Fibroblast of skin of right quadriceps (primary cell): Measurements from ENCODE around the gene CDC37.
"Not testable (repeated sequence)": the region's sequence is repeated elsewhere in the genome, so short reads cannot be mapped to it uniquely, and the experiment has no call there.

Experiments used
- DNase-seq: peaks from one replicate; pipeline ENCODE4 v3.0.0-alpha.2; 2013

The CDC37 gene

DNA sequence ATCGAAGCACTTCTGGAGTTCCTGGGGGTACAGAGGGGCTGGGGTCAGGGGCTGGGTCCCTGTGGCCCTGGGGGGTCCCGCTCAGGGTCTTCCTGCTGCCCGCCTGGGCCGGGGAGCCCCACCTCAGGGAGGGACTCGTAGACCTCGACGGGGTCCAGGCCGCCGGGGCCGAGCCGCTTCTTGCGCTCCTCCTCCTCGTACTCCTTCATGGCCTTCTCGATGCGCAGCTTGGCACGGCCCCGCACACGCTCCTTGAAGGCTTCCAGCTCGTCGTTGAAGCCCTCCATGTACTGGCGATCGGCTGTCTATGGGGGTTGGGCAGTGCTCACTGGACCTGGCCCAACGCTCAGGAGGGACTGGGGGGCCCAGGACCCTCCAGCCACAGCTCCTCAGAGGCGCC is 10.2 kb downstream of the CDC37 start:
- DNase-seq = no peak

DNA sequence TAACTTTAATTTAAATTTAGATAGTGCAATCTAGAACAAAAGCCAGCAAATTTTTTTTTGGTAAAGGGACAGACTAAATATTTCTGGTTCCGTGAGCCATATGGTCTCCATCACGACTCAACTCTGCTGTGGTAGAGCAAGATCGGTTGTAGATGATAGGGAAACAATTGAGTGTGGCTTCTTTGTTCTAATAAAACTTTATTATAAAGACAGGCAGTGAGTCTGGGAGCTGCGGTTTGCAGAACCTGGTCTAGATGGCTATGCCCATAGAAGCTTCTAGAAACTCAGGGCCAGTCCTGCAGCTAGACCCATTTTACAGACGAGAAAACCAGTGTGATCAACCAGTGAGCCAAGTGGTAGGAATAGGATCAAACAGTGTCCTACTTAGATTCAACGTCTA is 11.2 kb downstream of the CDC37 start:
- DNase-seq = no peak

GRCh38 chr19:10390652-10391286 is 12.6 kb downstream of the CDC37 start:
- DNase-seq = peak; percentile 54

DNA sequence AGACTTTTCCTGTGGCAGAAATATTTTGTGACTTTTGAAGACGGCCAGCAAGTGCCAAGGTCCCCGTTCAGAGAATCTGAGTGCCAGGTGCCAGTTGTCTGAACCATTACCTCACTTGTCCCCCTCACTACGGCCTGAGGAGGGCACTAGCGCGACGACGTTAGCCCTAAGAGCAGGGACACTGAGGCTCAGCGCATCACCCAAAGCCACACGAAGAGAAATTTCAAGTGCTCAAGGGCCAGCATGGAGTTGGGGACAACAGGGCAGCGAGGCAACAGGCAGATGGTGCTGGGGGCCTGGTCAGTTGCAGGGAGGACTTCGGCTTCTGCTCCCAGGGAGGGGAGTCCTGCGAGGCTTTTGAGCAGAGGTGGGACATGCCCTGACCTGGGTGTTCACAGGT is 13.5 kb downstream of the CDC37 start:
- no peak for DNase-seq

DNA sequence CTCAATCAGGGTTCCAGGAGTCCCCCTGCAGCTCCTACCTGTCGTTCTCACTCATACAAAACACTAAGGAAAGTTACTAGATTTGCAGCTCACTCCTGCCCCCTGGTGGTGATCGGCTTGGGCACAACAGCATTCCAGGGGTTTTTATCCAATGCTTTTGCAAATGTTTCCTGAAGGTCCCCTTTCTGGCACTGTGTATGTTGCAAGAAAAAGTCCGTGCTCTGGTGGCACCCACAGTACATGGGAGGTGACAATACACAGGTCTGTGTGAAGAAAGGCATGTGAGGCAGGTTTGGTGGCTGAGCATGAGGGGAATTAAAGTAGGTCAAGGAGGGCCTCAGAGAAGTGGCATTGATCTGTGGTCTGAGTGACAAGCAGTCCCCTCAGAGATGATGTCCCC is 14.4 kb downstream of the CDC37 start:
- DNase-seq = peak; percentile 70

- no peak for DNase-seq
Observed at GRCh38 chr19:10384580-10384979, 18.8 kb downstream of the CDC37 start.

- not testable (repeated sequence) for DNase-seq
Observed at GRCh38 chr19:10383223-10383499, 20.2 kb downstream of the CDC37 start.

DNA sequence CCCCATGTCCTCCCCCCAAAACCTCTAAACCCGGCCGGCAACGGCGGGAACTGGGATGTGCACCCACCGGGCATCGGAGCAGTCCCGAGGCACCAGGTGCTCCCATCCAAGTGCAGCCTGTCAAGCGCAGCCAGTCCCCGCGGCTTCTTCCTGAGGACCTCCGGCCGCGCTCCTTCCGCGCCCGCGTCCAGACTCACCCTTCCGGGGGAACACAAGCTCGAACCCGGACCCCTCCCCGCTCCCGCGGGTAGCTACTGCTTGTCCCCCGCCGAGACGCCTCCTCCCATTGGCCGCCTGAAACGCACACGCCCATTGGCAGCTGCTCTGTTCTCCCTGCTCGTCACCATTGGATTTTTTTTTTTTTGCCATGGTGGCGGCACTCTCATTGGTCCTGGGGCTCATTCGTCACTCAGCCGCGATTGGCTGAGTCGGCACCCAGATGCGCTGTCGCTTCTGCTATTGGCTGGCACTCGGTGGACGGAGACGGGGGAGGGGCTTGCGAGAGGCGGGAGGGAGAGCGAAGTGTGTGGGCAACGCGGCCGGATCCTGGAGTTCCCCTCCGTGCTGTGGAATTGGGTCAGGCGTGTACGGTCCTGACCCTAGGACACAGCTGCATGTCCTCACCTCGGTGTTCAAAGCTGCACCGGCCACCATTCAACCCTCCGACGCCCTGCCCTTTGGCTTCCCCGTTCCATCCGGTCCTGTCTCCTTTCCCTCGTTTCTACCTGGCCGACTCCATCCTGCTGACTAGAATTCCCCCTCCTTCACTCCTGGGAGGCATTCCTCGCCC is 22.8 kb downstream of the CDC37 start, which contains the start of gene TYK2:
TYK2 (minus strand) TSS at position 260 of the 790 bp plus-strand sequence. CDS start 2,166 bp downstream, outside the sequence.
- DNase-seq = peak; percentile 99

DNA sequence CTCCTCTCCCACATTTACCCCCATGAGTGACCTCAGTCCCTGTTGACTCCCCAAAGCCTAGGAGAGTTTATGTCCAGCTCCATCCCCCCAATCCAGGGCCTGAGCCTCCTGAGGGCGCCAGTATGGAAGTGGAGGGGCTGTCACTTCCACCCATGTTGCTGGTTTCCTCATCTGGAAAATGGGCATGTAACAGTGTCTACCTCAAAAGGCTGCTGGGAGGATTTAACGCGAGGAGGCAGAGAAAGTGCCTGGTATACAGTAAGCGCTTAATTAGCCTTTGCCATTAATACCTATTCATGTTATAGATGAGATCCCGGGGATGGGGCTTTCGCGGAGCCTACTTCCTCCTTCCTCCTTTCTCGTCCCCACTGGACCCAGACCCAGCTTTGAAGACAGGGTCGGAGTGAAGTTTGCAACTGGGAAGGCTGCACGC is 23.4 kb downstream of the CDC37 start:
- no peak for DNase-seq

DNA sequence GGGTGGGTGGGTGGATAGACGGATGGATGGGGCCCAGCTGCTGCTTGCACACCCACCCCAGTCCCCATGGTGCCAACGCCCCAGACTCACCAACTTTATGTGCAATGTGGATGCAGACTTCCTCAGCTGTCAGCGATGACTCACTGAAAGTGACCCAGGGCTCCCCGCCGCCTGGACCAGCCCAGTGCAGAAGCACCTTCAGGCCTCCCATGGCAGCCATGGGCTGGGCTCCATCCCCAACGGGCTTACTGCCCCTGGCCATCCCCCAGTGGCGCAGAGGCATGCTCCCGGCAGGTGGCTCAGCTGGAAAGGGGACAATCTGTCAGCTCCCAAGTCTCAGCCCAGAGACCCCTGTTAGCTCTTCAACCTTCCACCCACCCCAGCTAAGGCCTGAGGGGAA is 25.2 kb downstream of the CDC37 start:
- DNase-seq = no peak

GRCh38 chr19:10377140-10377640 is 26.2 kb downstream of the CDC37 start:
- not testable (repeated sequence) for DNase-seq

DNA sequence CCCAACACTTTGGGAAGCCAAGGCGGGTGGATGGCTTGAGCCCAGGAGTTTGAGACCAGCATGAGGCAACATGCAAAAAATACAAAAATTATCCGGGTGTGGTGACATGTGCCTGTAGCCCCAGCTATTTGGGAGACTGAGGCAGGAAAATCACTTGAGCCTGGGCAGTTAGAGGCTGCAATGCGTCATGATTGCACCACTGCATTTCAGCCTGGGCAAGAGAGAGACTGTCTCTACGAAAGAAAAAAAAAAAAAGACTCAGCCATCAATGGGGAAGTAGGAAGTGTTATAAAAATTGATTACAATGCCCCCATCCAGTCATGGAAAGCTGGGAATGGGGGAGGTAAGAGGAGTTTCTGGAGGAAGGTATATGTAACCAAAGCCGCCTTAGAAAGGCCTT is 28.4 kb downstream of the CDC37 start:
- DNase-seq = no peak

GRCh38 chr19:10372690-10373089 is 30.7 kb downstream of the CDC37 start:
- no peak for DNase-seq

DNA sequence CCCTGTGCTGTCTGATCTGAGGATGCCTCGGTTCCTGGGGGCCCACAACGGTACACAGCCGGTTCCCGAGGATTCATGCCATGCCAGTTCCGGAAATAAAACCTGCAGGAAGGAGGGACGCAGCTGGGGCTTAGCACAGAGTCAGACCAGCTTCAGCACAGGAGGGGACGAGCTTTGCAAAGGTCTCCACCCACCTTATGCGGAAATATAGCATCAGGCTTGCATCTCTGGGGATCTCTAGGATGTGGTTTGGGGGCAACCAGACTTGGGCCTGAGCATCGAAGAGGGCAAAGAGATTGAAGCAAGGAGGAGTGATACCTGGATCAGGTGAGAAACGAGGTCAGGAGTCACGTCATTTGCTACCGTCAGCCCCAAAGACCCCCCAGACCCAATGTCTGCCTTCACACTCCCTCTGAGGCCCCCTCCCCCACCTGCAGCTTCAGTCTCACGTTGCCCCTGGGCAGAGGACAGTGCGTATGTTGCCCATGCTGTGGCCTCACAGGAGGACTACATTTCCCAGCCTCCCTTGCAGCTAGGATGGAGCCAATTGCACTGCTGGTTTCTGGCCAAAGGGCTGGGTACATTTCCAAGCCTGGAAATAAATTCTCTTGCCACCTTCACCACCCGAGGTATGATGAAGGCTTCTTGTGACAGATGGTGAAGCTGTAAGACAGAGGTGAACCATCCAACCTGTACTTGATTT is 35.1 kb downstream of the CDC37 start:
- DNase-seq = no peak

GRCh38 chr19:10366950-10367512 is 36.3 kb downstream of the CDC37 start:
- DNase-seq = not testable (repeated sequence)

GRCh38 chr19:10365518-10365917 is 37.8 kb downstream of the CDC37 start:
- no peak for DNase-seq

DNA sequence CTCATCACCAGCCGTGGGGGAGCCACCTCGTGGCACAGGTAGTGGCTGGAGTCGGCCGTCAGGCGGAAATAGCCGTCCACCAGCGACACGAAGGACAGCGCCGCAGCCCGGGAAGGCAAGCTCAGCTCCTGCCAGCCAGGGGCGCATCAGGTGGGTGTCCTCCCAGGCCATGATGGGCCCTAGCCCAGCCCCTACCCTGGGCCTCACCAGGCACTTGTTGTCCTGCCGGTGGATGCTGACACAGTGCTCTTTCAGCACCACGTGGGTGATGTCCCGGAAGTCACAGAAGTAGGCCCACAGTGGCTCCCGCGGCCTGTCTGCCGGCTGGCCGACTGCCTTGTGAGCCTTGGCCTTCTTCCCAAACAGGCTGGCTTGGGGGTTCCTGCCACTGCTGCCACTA is 38.7 kb downstream of the CDC37 start:
- no peak for DNase-seq

GRCh38 chr19:10363789-10364281 is 39.5 kb downstream of the CDC37 start:
- no peak for DNase-seq

DNA sequence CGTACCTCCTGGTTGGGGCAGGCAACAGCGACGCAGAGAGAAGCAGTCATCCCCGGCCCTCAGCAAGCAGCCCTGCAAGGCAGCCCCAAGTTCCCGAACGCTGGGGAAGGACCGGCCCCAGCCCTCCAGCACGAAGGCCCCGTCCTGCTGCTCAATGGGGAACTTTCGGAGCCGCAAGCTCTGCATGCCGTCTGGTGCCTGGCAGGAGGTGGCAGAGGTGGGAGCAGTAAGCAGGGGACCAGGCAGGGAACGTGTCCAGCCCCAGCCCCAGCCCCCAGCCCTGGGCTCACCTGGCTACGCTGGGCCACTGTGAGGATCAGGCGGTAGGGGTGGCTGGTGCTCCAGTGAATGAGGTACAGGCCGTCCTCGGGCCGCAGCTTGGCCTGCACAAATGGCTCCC is 41.1 kb downstream of the CDC37 start:
- no peak for DNase-seq

DNA sequence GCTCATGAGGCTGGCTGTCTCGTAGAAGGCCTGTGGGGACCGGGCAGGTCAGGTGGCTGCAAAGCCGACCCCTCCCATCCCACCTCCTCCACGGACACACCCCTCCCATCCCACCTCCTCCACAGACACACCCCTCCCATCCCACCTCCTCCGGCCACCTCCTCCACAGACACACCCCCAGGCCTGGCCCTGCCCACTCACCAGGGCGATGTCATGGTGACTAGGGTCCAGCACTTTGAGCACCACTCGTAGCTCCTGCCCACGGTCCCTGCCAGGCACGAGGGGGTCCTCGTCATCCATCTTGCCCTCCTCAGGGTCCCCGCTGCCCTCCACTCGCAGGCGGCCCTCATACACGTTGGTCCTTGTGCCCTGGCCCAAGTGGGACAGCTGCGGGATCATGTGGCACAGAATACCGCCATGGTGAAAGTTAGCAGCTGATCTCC is 41.8 kb downstream of the CDC37 start:
- DNase-seq = no peak

- DNase-seq = no peak
Observed at GRCh38 chr19:10356431-10356830, 46.9 kb downstream of the CDC37 start.

GRCh38 chr19:10353793-10354391 is 49.5 kb downstream of the CDC37 start:
- DNase-seq = peak; percentile 28
